ENCODE results near the gene IFITM1.
"Not testable (repeated sequence)": the region's sequence is repeated elsewhere in the genome, so short reads cannot be mapped to it uniquely, and the experiment has no call there.

Gene IFITM1

GRCh38 chr11:328516-329100 is 14.8 kb downstream of the IFITM1 start:
- DNase-seq: not testable (repeated sequence)

- no peak for DNase-seq
Observed at GRCh38 chr11:329886-330253, 16.0 kb downstream of the IFITM1 start.

GRCh38 chr11:330307-330693 is 16.5 kb downstream of the IFITM1 start:
- DNase-seq: no peak

- DNase-seq: no peak
Observed at GRCh38 chr11:330694-331357, 17.0 kb downstream of the IFITM1 start.

- DNase-seq: no peak
Observed at GRCh38 chr11:331358-332060, 17.7 kb downstream of the IFITM1 start.

- DNase-seq: no peak
Observed at GRCh38 chr11:332651-333480, 19.0 kb downstream of the IFITM1 start.

GRCh38 chr11:333616-334263 is 19.9 kb downstream of the IFITM1 start:
- DNase-seq: not testable (repeated sequence)

GRCh38 chr11:334264-334994 is 20.6 kb downstream of the IFITM1 start:
- no peak for DNase-seq

- DNase-seq: no peak
Observed at GRCh38 chr11:335779-336658, 22.2 kb downstream of the IFITM1 start.

- no peak for DNase-seq
Observed at GRCh38 chr11:336659-337198, 22.9 kb downstream of the IFITM1 start.

GRCh38 chr11:337711-338110 is 23.9 kb downstream of the IFITM1 start:
- no peak for DNase-seq

- no peak for DNase-seq
Observed at GRCh38 chr11:339963-340362, 26.1 kb downstream of the IFITM1 start.

GRCh38 chr11:340539-341512 is 27.0 kb downstream of the IFITM1 start:
- no peak for DNase-seq

- no peak for DNase-seq
Observed at GRCh38 chr11:342328-342727, 28.5 kb downstream of the IFITM1 start.

- DNase-seq: no peak
Observed at GRCh38 chr11:344836-345578, 31.2 kb downstream of the IFITM1 start.

- DNase-seq: no peak
Observed at GRCh38 chr11:346529-346928, 32.7 kb downstream of the IFITM1 start.

GRCh38 chr11:349270-349954 is 35.6 kb downstream of the IFITM1 start:
- not testable (repeated sequence) for DNase-seq

Data from AML-193 (cell line).